GM10266 (cell line): ENCODE measurements around the gene AUTS2.
A peak's percentile ranks its signal among the peaks of the same experiment; 100 is the strongest.

Experiments used
- DNase-seq: peaks from one replicate; pipeline ENCODE4 v3.0.0; 2012; ENCODE audit errors: extremely low spot score
- TF ChIP-seq, protein P1 (sequence below): IDR thresholded peaks from 2 replicates; pipeline ENCODE4 v1.5.1; 2012; ENCODE audit warnings: mild to moderate bottlenecking, low read depth; ENCODE audit not compliant: control insufficient read depth, insufficient read depth; ENCODE audit errors: missing control alignments

AUTS2 gene

DNA sequence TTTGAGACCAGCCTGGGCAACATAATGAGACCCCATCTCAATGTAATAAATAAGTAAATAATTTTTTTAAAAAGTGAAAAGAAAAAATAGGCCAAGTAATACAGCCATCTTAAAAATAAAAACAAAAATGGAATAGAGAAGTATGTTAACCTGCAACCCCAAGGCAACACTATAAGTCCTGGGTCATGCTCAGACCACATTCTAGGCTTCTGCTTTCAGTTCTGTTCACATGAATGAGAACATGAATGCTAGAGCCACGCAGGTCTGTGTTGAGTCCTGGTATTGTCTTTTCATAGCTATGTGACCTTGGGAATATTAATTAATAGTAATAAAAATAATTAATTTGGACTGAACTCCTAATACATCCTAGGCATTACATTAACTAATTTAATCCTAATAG lies 284.0 kb downstream of the AUTS2 start:
- DNase-seq = no peak
- TF ChIP-seq, protein P1, sequence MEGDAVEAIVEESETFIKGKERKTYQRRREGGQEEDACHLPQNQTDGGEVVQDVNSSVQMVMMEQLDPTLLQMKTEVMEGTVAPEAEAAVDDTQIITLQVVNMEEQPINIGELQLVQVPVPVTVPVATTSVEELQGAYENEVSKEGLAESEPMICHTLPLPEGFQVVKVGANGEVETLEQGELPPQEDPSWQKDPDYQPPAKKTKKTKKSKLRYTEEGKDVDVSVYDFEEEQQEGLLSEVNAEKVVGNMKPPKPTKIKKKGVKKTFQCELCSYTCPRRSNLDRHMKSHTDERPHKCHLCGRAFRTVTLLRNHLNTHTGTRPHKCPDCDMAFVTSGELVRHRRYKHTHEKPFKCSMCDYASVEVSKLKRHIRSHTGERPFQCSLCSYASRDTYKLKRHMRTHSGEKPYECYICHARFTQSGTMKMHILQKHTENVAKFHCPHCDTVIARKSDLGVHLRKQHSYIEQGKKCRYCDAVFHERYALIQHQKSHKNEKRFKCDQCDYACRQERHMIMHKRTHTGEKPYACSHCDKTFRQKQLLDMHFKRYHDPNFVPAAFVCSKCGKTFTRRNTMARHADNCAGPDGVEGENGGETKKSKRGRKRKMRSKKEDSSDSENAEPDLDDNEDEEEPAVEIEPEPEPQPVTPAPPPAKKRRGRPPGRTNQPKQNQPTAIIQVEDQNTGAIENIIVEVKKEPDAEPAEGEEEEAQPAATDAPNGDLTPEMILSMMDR = no peak

DNA sequence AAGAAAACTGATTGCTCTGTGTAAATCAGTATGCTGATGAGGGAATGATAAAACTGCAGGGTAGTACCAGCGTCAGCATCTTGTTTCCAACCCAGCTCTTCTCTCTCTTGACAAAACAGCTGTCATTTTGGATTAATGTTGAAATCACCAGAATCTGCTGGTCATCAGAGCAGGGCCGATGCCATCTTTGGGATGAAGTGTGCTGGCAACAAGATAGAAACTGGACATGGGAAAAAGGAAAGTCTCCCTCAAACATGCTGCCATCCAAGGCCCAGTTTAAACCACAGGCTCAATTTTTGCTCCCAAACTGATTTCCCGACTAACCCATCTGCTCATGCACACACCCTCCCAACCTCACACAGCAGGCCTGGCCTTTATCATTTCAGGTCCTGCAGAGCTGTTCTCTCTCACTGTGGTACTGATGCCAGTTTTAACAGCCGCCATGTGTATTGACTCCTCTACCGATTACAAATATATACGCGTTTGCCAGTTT lies 285.2 kb downstream of the AUTS2 start:
- TF ChIP-seq, protein P1 = no peak
- DNase-seq = no peak

DNA sequence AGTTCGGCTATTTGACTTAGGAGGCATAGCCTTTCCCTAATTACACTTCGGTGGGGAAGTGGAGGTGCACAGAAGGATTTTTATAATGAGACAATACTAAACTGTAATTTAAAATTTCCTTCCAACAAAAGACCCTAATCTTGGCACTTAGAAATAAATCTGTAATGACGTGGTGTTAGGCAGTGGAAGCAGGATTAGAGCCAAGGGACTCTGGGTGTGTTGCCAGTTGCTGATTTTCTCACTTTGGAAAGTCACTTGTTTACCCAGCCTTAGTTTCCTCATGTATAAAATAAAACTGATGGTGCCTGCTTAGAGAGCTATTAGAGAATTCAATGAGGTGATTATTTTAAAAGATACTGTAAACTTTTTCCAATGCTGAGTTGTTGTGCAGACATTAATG lies 287.2 kb downstream of the AUTS2 start:
- DNase-seq = no peak
- TF ChIP-seq, protein P1 = no peak

DNA sequence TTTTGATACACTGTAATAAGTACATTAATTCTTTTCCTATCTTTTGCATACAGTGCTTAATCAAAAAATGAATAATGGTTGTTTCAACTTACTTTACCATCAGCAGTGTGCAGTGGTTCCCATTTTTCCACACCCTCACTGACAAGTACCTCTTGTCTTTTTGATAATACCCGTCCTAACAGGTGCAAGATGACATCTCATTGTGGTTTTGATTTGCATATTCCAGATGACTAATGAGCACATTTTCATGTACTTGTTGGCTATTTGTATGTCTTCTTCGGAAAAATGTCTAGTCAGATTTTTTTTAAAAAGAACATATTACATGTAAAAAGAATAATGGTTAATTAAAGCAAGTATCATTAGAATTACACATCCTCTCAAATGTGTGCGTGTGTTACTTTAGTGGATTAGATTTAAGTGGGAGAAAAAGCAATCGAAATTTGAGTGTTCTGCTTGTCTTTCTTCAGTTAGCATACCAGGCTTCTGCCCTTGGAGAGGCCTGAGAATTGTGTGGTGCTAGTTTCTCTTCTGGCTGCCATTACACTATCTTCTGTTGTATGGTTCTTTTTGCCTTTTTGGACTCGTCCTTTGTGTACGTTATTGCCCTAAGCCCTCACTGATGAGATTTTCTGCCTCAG lies 291.2 kb downstream of the AUTS2 start:
- no peak for DNase-seq
- TF ChIP-seq, protein P1 = no peak

DNA sequence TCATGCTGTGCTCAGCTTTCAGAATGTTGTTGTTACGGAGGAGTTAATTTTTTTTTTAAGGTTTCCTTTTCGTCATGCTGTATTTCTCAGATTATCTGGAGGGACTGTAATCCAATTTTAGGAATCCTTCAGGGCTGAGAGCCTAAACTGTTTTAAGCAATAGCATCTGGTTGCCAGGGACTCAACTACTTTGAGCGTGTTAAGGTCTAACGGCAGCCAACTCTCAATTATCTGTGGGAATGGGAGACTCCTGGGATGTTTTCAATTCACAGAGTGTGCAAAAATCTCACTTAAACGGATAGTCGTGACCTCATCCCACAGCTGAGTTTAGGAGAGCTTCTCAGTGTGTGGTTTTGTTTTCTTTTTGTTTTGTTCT lies 291.7 kb downstream of the AUTS2 start:
- no peak for DNase-seq
- TF ChIP-seq, protein P1 = no peak

DNA sequence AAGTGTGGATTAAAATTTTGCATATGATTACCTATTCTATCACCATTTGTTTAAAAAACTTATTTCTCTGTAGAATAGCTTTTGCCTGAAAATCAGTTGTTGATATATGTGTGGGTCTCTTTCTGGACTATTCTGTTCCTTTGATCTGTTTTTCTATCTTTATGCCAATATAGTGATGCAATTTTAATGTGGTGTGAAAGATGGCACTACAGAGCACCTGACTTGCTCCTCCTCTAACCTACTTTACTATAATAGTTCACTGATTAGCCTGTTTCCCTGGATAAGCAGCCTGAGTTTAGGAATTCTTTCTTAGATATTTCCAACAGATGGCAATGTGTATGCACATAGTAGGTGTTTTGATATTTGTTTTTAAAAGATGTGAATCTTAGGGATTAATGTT lies 294.5 kb downstream of the AUTS2 start:
- DNase-seq = no peak
- TF ChIP-seq, protein P1 = no peak

DNA sequence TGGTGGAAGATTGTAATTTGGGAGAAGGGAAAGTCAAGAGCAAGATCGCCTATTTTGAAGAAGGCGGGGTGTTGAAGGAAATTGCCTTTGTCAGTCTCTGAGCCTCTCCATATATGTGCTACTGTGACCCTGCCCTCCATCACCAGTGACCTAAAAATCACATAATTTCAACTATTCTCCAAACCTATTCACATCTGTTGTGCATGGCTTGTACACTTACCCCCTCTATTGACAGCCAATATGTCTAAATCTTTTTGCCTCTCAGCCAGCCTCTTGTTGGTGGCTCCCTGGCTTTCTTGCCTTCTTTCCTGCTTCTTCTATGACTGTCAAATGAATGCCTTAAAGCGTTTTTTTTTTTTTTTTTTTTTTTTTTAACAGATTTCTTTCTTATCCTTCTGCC lies 295.6 kb downstream of the AUTS2 start:
- TF ChIP-seq, protein P1 = peak; percentile 58
- DNase-seq = peak; percentile 18
